Endodermal cell (in vitro differentiated cells): ENCODE measurements around the gene ANKMY1. TPM values are rescaled to one million over a fixed set of nuclear protein-coding genes. Genes with fewer than 3 reads are reported as not detected.

ENCODE experiments used
- DNase-seq: peaks from one replicate; pipeline ENCODE4 v3.0.0-alpha.2; 2017
- H3K27ac ChIP-seq: 2 replicates; pipeline ENCODE4 v1.5.1; 2013; ENCODE audit warnings: mild to moderate bottlenecking, low read depth, low read length, moderate library complexity
- H3K27me3 ChIP-seq: 2 replicates; pipeline ENCODE4 v1.6.1; 2013; ENCODE audit warnings: mild to moderate bottlenecking, low read length, moderate library complexity; ENCODE audit not compliant: insufficient read depth, control insufficient read depth, poor library complexity, severe bottlenecking
- H3K36me3 ChIP-seq: 2 replicates; pipeline ENCODE4 v1.7.0; 2013; ENCODE audit warnings: mild to moderate bottlenecking, low read length, moderate library complexity; ENCODE audit not compliant: control insufficient read depth, insufficient read depth
- H3K4me1 ChIP-seq: one replicate; pipeline ENCODE4 v1.7.0; 2013; ENCODE audit warnings: low read length; ENCODE audit not compliant: control insufficient read depth, insufficient read depth
- H3K4me3 ChIP-seq: 2 replicates; pipeline ENCODE4 v1.5.1; 2013; ENCODE audit warnings: mild to moderate bottlenecking, low read length, moderate library complexity
- H3K9ac ChIP-seq: 2 replicates; pipeline ENCODE4 v1.6.1; 2013; ENCODE audit warnings: mild to moderate bottlenecking, low read length, moderate library complexity; ENCODE audit not compliant: poor library complexity, severe bottlenecking; ENCODE audit errors: extremely low read depth
- H3K9me3 ChIP-seq: 2 replicates; pipeline ENCODE4 v1.6.1; 2013; ENCODE audit warnings: mild to moderate bottlenecking, low read length, moderate library complexity; ENCODE audit not compliant: control insufficient read depth
- H3K27ac Mint-ChIP-seq: 2 replicates; pipeline ENCODE4 v1.8.0; 2020; ENCODE audit warnings: mixed read lengths
- H3K27me3 Mint-ChIP-seq: 2 replicates; pipeline ENCODE4 v1.8.0; 2021; ENCODE audit warnings: mild to moderate bottlenecking, mixed read lengths; ENCODE audit not compliant: insufficient read depth
- H3K36me3 Mint-ChIP-seq: 2 replicates; pipeline ENCODE4 v1.8.0; 2020; ENCODE audit warnings: low read depth, mixed read lengths
- H3K4me1 Mint-ChIP-seq: 2 replicates; pipeline ENCODE4 v1.8.0; 2020; ENCODE audit warnings: mixed read lengths
- H3K4me3 Mint-ChIP-seq: 2 replicates; pipeline ENCODE4 v1.8.0; 2020; ENCODE audit warnings: mild to moderate bottlenecking, moderate library complexity, mixed read lengths
- H3K9me3 Mint-ChIP-seq: 2 replicates; pipeline ENCODE4 v1.8.0; 2020; ENCODE audit warnings: mild to moderate bottlenecking, mixed read lengths
- WGBS, 2 experiments: methylation state at CpG; one replicate each; pipeline versions ENCODE4 v1.1.5 to v1.1.7; 2013; ENCODE audit warnings: missing lambda C conversion rate in 2 of 2, mixed read lengths in 1 of 2; ENCODE audit not compliant: insufficient coverage in 1 of 2, insufficient read length in 1 of 2; 5-methylcytosine and 5-hydroxymethylcytosine counted together
- total RNA-seq, 2 donors: library from RNA; stranded (reverse); fragmentation: NEBNext Ultra II Directional in 1 of 2; extraction: Animal tissue kit (Norgen Biotek cat#: 25700) in 1 of 2; gene quantifications; 2 replicates in 1 of 2; 3 replicates in 1 of 2; pipeline ENCODE4 v1.2.1, GENCODE V29; 2021
- TF ChIP-seq, protein P1 (sequence below): fragments of 200-600 bp; sonication (generic); conservative IDR thresholded peaks from 2 replicates; pipeline ENCODE4 v1.5.0; 2021; ENCODE audit warnings: antibody characterized with exemption, mild to moderate bottlenecking

ANKMY1 gene
- total RNA-seq, 2 donors from 2014 or later, result 7.4 to 13.3 TPM

DNA sequence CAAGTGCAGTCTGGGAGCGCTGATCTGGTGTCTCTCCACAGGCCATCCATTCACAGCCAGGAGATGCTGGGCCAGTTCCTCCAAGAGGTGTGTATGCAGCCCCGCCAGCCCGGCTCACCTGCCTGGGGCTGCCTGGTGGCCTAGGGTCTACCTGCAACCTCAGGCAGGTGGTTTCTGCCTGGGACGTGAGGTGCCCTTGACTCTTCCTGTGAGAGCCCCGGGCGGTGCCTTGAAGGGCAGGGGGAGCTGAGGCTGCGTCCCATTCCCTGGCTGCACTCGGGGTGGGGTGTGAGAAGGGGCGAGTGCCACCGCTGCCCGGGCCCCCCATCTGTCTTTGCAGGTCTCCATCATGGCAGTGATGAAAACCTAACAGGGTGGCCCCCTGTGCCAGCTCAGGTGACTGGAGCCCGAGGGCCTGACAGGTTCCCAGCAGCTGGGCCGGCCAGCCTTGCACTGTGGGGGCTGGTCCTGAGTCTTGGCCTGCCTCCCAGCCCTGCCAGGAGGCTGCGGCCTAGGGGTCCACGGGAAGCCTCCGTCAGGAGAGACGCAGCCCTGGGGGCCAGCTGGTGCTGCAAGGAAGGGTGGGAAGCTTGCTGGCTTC lies 40.6 kb upstream of the ANKMY1 start:
- H3K27me3 Mint-ChIP-seq, result no peaks in the 10 kb centered on the region
- no peaks in the 10 kb centered on the region for H3K9me3 Mint-ChIP-seq
- Histone ChIP-seq H3K4me3 (no peak overlapping the region), H3K9me3 (no peaks in the 10 kb centered on the region), H3K4me1 (no peaks in the 10 kb centered on the region), H3K9ac (no peak overlapping the region), H3K36me3 (peaks cover 7% of the 10 kb centered on the region), H3K27me3 (no peaks in the 10 kb centered on the region), H3K27ac (no peak overlapping the region)
- H3K4me1 Mint-ChIP-seq, result no peaks in the 10 kb centered on the region
- no peak overlapping the region for H3K27ac Mint-ChIP-seq
- H3K4me3 Mint-ChIP-seq, result no peak overlapping the region
- no peak for DNase-seq
- WGBS, 2 experiments, result 89 to 93% methylated on average over 9 to 17 of the region's 17 CpGs
- TF ChIP-seq, protein P1, sequence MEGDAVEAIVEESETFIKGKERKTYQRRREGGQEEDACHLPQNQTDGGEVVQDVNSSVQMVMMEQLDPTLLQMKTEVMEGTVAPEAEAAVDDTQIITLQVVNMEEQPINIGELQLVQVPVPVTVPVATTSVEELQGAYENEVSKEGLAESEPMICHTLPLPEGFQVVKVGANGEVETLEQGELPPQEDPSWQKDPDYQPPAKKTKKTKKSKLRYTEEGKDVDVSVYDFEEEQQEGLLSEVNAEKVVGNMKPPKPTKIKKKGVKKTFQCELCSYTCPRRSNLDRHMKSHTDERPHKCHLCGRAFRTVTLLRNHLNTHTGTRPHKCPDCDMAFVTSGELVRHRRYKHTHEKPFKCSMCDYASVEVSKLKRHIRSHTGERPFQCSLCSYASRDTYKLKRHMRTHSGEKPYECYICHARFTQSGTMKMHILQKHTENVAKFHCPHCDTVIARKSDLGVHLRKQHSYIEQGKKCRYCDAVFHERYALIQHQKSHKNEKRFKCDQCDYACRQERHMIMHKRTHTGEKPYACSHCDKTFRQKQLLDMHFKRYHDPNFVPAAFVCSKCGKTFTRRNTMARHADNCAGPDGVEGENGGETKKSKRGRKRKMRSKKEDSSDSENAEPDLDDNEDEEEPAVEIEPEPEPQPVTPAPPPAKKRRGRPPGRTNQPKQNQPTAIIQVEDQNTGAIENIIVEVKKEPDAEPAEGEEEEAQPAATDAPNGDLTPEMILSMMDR, result no peak
- H3K36me3 Mint-ChIP-seq, result peaks cover 9% of the 10 kb centered on the region

DNA sequence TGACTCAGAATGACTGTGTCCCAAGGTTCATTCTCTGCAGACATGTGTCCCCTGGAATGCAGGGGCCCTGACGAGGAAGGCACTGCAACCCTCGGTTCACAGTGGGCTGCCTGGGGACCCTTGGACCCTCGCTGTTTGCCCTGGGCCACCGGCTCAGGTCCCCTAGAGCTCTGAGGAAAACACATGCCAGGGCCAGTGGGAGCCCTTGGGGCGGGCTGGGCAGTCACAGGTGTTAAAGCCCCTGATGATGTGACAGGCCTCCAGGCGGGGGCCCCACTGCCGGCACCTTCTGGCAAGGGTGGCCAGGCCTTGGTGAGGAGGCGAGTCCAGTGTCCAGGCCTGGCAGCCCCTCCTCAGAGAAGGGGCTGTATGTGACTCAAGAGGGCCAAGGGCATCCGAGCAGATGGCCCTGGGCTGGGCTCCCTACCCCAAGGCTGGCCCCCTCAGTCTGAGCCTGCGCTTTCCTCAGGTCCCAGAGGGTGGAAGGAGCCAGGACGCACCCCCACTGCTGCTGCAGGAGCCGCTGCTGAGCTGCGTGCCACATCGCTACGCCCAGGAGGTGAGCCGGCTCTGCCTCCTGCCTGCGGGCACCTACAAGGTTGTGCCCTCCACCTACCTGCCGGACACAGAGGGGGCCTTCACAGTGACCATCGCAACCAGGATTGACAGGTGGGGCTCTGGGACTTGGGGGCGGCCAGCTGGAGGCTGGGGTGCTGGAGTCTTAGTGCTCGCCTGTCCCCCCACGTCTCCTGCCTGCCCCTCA lies 39.8 kb upstream of the ANKMY1 start:
- 93 to 94% methylated on average over 8 to 22 of the region's 22 CpGs for WGBS, 2 experiments
- no peak overlapping the region for H3K9ac ChIP-seq

DNA sequence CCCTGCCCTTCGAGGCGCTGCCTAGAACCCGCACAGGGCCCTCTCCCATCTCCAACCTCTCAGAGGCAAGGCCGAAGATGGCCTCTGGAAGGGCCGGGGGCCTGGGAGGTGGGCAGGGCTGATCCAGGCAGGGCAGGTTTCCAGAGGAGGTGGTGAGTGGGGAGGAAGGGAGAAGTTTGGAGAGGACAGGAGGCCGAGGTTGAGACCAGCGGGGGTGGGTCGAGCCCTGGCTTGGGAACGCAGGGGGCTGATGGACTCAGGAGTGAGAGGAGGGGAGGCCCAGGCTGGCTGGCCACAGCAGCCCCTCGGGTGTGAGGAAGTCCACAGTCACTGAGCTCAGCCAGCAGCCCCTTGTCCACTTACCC lies 39.2 kb upstream of the ANKMY1 start:
- H3K4me1 Mint-ChIP-seq, result no peaks in the 10 kb centered on the region
- Histone ChIP-seq H3K27ac (no peak overlapping the region), H3K36me3 (peaks cover 7% of the 10 kb centered on the region), H3K4me3 (no peak overlapping the region), H3K4me1 (no peaks in the 10 kb centered on the region), H3K27me3 (no peaks in the 10 kb centered on the region), H3K9ac (no peak overlapping the region), H3K9me3 (no peaks in the 10 kb centered on the region)
- DNase-seq, result no peak
- TF ChIP-seq, protein P1, result no peak
- 82 to 94% methylated on average over 3 to 10 of the region's 10 CpGs for WGBS, 2 experiments
- no peak overlapping the region for H3K4me3 Mint-ChIP-seq
- no peaks in the 10 kb centered on the region for H3K9me3 Mint-ChIP-seq
- H3K27ac Mint-ChIP-seq, result no peak overlapping the region
- H3K27me3 Mint-ChIP-seq, result no peaks in the 10 kb centered on the region
- peaks cover 14% of the 10 kb centered on the region for H3K36me3 Mint-ChIP-seq

More for the DNA sequence above, 39.8 kb upstream of the ANKMY1 start:
- Histone ChIP-seq H3K4me3 (no peak overlapping the region), H3K4me1 (no peaks in the 10 kb centered on the region), H3K36me3 (peaks cover 7% of the 10 kb centered on the region), H3K27me3 (no peaks in the 10 kb centered on the region), H3K9me3 (no peaks in the 10 kb centered on the region), H3K27ac (no peak overlapping the region)
- no peaks in the 10 kb centered on the region for H3K9me3 Mint-ChIP-seq
- TF ChIP-seq, protein P1, result no peak
- DNase-seq, result no peak
- no peak overlapping the region for H3K4me3 Mint-ChIP-seq
- H3K4me1 Mint-ChIP-seq, result no peaks in the 10 kb centered on the region
- no peak overlapping the region for H3K27ac Mint-ChIP-seq
- no peaks in the 10 kb centered on the region for H3K27me3 Mint-ChIP-seq
- peaks cover 9% of the 10 kb centered on the region for H3K36me3 Mint-ChIP-seq
